NCI-H226 (cell line): ENCODE data around the gene TINAG.
"Not testable (repeated sequence)": the region's sequence is repeated elsewhere in the genome, so short reads cannot be mapped to it uniquely, and the experiment has no call there.

ENCODE experiments used
- DNase-seq: peaks from one replicate; pipeline ENCODE4 v3.0.0-alpha.2; 2015

The TINAG gene

DNA sequence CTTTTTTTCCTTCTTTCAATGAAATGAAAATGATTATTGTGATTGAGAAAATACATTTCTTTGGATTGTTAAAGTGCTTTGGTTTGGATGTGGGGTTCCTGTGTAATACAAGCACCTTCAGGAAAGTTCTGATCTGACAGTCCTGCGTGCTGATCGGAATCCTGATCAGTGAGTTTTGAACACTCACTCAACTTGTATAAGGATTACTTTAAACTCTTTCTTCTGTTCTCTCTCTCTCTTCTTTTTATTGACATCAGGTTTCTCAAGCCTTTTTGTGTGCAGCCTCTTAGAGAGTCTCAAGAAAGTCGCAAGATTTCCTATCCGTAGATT lies 710 bp downstream of the TINAG start:
- no peak for DNase-seq

DNA sequence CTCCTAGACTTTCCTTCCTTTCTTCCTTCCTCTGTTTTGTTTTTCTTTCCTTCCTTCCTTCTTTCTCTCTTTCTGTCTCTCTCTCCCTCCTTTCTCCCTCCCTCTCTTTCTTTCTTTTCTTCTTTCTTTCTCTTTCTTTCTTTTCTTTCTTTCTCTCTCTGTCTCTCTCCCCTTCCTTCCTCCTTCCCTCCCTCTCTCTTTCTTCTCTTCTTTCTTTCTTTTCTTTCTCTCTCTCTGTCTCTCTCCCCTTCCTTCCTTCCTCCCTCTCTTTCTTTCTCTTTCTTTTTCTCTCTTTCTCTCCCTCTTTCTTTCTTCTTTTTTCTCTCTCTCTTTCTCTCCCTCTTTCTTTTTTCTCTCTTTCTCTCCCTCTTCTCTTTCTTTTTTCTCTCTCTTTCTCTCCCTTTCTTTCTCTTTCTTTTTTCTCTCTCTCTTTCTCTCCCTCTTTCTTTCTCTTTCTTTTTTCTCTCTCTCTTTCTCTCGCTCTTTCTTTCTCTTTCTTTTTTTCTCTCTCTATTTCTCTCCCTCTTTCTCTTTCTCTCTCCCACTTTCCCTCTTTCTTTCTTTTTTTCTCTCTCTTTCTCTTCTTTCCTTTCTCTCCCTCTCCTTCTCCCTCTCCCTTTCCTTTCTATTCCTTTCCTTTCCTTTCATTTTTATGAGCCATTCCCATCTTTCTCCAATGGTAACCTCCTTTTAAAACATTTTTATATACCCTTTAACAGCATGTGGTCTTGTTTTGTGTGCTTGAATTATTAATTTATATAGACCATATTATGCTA lies 2.3 kb downstream of the TINAG start:
- no peak for DNase-seq

DNA sequence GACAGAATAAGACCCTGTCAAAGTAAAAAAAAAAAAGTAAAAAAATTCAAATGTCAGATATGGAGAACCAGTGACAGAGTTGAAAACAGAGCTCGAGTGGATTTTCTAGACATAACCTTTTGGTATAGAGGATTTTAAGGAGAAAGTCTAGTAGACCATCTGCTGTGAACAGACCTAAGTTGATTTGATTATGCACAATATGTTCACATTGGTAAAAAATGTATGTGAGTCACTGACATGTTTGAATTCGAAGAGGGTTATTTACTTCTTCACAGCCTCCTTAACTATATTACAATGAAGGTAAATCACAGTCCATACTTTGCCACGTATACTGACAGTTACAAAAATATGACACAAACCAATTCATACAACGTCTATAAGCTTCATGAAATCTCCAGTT lies 7.4 kb downstream of the TINAG start:
- DNase-seq: no peak

DNA sequence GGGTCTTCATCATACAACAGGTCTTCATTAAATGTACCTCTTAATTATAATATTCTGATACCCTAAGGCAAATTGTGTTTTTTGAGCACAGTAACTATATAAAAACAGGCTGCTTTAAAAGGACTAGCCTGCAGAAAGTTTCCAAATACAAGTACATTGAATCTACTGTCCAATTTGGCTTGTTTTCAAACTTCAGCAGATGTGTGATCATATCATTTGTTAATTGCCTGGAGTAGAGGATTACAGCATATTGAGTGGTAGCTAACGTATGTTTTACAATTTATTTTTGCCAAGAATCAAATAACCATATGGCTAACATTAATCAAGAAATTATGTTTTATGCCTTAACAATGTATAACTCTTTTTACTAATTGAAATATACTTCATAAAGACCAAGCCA lies 12.6 kb downstream of the TINAG start:
- DNase-seq: no peak

DNA sequence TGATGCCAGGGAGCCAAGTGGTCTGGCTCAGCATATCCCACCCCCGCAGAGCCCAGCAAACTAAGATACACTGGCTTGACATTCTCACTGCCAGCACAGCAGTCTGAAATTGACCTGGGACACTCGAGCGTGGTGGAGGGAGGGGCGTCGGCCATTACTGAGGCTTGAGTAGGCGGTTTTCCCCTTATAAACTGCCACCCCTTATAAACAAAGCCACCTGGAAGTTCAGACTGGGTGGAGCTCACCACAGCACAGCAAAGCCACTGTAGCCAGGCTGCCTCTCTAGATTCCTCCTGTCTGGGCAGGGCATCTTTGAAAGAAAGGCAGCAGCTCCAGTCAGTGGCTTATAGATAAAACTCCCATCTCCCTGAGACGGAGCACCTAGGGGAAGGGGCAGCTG lies 19.4 kb downstream of the TINAG start:
- no peak for DNase-seq

DNA sequence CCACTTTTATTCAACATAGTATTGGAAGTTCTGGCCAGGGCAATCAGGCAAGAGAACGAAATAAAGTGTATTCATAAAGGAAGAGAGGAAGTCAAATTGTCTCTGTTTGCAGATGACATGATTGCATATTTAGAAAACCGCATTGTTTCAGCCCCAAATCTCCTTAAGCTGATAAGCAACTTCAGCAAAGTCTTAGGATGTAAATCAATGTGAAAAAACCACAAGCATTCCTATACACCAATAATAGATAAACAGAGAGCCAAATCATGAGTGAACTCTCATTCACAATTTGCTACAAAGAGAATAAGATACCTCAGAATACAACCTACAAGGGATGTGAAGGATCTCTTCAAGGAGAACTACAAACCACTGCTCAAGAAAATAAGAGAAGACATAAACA lies 23.3 kb downstream of the TINAG start:
- DNase-seq: not testable (repeated sequence)

DNA sequence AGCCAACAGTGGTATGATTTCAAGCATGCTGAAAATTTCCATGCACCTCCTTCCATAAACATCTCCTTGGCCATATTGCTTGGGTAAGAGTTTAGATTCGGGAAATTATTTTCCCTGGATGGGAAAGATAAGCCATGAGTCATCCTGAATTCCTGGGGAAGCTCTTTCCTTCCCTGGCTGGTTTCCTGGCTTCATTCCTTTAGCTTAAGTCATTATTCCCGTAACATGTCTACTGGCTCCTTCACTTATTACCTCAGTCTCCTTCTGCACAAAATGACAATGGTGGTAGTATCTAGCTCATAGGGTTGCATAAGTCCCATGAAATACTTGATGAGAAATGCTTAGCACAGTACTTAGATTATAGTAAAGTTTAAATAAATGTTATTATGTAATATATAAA lies 27.6 kb downstream of the TINAG start:
- peak; percentile 98 for DNase-seq

DNA sequence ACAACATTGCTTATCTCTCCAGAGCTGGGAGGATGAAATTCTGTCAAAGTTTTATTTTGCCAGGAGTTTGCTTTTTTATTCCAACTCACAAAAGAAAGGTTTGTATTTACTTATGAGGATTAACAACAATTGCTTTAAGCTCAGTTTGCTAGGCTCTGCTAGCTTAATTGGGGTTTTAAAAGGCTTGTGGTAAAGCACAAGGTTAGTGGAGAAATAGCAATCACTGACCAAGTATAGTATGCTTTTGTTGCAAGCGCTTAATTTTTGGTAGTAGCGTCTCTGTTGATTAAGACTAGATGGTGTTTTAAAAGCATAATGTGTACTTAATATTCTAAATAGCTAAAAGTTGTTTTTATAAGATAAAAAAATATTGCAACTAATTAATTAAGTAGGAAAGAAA lies 45.7 kb downstream of the TINAG start:
- no peak for DNase-seq

DNA sequence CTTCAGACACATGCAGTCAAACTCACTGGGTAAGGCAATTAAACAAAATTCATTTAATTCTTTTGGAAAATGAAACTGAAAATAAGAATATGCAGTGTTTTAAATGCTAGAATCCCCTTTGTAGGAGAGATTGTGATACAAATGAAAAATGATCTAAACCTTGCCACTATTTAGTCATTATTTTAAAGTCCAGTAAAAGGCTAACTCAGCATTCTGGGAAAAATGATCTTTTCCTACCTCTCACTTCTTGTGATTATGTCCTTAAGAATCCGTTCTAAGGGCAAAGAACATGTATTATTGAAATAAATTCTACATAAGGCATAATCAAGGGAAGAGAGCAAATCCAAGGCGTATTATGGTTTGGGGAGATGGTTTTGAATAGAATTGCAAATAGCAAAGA lies 46.4 kb downstream of the TINAG start:
- no peak for DNase-seq

DNA sequence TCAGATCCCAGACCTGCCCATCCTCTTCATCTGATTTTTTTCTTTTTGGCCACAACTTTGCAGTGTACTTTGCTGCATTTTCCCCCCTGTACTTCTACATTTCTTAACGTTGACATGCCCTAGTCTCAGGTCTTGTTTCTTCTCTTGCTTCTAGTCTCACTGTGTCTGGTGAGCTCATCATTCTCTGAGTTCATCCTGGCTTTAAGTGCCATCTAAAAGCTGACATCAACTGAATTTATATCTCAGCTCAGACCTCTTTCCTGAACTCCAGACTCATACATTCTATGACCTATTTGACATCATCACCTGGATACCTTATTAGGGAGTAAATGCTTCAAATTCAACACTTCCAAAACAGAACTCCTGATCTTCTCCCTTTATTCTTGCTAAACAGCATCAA lies 48.9 kb downstream of the TINAG start:
- no peak for DNase-seq

DNA sequence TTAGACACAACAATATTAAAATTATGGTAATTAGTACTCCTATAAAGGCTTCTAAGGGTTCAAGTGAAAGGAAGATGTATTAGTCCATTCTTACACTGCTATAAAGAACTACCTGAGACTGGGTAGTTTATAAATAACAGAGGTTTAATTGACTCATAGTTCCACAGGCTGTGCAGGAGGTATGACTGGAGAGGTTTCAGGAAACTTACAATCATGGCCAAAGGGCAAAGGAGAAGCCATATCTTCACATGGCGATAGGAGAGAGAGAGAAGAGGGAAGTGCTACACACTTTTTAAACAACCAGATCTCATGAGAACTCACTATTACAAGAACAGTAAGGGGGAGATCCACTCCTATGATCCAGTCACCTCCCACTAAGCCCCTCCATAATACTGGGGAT lies 52.9 kb downstream of the TINAG start:
- no peak for DNase-seq

DNA sequence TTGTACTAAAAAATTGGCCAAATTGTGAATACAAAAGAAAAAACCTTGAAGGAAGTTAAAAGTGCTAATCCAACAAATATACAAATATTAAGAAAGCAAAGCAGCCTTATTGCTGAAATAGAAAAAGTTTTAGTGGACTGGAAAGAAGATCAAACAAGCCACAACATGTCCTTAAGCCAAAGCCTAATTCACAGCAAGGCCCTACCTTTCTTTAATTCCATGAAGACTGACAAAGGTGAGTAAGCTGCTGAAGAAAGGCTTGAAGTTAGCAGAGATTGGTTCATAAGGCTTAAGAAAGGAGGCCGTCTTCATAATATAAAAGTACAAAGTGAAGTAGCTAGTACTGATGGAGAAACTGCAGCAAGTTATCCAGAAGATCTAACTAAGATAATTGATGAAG lies 53.5 kb downstream of the TINAG start:
- no peak for DNase-seq

DNA sequence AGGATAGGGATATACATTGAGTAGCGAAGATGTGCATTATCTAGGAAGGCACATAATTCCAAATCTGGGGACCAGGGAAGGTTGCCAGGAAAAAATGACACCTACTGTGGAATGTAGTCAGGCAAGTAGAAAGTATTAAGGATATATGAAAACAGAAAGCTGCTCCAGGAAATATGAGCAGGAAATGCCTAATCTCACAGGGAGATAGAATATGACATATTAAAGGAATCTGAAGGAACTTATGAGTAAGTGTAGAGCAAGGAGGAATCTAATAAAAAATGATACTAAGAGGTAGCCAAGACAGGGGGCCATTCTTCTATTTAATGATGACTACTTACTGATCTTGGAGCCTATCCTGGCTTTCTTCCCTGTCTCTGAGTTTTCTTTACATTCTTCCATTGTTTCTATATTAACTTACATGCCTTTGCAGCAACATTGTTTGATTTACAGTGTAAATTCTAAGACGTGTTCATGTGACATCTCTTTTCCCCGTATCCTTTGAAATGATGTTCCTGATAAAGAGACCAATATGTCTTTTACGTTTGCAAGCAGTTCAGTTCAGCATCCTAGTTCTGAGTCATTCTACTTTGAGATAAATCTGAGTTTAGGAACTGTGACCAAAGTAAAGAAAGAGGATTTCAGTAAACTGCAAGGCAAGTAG lies 58.6 kb downstream of the TINAG start:
- peak; percentile 74 for DNase-seq

DNA sequence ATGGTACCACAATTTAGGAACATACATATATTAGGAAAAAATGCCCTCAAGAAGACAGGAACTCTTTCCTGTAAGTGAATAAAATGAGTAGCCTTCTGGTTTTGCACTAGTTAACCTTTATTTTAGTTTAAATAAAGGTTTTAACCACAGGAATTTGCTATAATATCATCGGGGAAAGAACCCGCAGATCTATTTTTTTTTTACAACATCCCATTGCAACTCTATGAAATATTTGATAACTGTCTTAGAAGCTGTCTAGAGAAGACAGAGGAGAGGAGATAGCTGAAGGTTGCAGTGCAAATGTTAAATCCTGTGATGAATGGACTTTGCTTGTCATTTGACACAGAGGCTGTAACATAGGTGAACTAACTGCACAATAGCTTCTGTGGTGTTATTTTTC lies 69.5 kb downstream of the TINAG start:
- DNase-seq: no peak

DNA sequence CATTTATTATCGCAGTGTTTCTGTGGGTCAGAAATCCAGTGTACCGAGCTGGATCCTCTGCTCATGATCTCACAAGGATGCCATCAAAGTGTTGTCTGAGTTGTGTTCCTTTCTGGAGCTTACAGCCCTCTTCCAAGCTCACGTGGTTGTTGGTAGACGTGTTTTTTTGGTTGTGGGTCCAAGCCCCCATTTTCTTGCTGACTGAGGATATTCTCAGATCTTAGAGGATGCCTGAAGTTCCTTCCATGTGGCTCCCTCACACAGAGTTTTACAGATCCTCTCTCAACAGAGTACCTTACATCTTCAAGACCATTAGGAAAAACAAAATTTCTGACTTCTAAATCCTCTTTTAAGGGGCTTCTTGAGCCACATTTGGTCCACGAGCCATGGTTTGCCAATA lies 78.1 kb downstream of the TINAG start:
- no peak for DNase-seq

DNA sequence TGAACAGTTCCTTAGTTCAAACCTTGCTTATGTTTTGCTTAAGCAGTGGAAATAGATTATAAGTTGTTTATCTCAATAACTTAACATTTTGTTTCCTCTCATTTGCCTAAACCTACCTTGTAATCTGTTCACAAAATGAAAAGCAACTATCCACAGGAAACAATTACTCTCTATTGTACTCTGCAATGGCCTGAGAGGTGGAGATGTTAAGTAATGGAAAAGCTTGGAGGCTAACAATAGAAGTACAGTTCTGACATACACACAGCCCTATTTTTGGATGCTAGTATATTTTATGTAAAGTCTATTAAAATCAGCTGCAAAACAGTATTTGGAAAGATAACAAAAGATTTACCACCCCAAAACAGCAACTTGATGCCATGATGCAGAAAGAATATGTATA lies 82.1 kb downstream of the TINAG start:
- DNase-seq: no peak

DNA sequence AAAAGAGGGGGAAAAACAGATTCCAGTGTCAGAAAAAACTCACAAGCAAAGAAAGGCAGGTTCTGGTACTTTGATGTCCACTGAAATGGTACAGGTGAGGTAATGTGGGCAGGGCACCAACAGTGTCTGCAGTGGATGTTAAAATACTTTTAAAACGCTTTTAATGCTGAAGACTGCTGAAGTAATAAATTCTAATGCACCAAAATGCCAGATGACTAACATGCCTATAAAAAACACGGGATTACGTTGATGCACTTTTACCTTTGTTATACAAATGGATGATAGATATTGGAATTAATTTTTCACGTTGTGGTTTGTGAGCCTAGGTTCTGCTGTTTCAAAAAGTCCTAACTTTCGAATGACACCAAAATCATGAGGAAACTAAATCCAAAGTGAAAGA lies 83.3 kb downstream of the TINAG start:
- no peak for DNase-seq

DNA sequence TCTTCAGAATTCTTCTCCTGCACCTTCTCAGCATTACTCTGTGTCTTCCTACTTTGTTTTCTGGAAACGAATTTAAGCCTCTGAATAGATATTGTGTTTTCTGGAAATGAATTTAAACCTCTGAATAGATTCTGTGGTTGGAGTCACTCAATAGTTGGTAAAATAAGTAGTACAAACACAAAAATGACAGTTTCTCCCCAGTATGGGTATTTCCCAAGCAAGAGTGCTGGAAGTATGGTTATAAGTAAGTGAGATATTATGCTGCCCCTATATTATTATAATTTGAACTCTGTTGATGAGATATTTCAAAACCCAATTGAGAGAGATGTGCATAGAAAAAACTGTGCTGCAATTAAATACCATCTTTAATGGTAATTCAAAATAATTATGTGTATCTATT lies 94.9 kb downstream of the TINAG start:
- no peak for DNase-seq

DNA sequence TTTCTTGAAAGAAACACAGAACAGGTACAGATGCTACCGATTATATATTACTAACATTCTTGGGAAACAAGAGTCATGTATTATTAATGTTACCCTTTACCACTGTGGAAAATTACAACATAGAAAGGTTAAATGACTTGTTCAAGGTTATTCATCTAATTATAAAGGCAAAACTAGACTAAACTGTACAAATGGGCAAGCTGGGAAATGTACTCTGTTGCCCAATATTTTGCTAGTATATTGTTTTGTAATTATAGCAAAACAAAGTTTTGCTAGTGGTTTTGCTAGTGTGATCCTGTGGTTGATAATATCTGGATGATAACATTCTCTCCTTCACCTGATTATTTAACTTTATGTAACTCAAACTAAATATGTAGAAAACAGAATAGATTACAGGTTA lies 96.5 kb downstream of the TINAG start:
- DNase-seq: no peak

DNA sequence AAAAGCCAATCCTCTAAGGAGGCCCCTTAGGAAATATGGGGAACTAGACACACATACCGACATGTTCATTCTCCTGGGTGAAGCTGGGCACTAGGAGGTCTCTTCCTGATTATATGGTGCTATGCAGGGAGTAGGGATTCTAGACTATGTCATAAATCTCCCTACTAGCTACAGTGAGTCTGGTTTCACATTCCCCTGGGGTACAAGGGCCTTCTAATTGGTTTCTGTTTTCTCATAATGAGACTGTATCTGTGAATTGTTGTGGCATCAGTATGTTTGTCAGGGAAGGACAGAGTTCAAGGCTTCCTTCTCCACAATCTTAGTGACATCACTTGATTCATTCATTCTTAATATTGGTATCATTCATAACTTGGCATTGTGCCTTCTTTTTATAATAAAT lies 103.5 kb downstream of the TINAG start:
- no peak for DNase-seq

DNA sequence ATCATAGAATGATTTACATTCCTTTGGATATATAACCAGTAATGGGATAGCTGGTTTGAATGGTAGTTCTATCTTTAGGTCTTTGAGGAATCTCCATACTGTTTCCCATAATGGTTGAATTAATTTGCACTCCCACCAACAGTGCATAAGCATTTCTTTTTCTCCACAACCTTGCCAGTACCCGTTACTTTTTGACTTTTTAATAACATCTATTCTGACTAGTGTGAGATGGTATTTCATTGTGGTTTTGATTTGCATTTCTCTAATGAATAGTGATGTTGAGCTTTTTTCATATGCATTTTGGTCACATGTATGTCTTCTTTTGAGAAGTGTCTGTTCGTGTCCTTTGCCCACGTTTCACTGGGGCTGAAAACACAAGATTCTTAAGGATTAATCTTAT lies 107.3 kb downstream of the TINAG start:
- DNase-seq: no peak

DNA sequence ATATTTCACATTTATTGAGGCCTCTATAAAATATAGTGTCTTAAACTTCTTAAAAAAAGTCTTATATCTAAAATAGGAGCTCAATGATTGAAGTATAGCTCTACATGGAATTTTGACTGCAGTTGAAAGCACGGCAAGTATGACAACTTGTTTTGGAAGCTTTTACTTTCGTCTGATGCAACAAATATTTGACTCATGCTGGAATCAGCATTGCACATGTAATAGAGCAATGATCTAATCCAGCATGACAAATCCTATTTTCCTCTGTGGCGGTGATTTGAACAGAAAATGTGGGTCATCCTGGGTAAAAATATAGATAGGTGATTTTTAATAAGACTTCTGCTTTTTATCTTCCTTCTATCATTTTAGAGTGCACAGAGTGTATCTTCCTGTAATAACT lies 111.6 kb downstream of the TINAG start:
- peak; percentile 84 for DNase-seq

DNA sequence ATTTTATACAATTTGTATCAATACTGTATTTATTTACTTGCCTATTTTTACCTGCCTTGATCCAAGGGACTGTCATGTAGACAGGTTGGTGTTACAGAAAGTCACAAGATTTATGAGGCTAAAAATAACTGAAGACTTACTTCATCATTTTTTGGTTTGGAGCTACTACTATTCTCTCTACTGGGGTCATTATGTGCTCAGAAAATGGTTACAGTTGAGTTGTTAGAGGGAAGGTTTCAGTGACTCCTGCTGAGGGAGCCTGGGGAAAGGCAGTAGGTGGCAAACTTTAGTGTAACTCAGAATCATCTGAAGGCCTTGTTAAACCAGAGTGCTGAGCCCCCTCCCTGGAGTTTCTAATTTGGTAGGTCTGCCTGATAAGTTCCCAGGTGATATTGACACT lies 118.8 kb downstream of the TINAG start:
- DNase-seq: no peak

DNA sequence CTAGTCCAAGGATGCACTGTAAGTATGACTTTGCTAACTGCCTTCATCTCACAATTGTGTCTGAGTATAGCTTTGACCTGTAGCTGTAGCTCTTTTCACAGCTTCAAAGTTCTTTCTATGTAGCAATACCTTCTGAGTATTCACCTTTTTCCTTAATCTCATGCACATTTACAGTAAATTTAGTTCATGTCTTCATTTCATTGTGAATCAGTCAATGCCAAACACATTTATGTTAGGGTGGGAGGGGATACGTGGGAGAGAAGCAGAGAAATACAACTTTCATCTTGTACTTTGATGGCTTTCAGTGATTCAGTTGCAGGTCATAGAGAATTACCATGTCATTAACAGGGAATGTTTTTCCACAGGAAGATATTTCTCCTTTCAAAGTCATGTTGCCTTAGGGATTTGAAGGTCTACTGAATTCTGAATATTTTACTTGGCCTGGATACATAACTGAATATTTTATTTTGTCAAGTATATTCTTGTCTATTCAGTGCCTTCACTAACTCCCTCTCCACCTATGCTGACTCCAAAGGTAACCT lies 119.2 kb downstream of the TINAG start:
- DNase-seq: peak; percentile 27

DNA sequence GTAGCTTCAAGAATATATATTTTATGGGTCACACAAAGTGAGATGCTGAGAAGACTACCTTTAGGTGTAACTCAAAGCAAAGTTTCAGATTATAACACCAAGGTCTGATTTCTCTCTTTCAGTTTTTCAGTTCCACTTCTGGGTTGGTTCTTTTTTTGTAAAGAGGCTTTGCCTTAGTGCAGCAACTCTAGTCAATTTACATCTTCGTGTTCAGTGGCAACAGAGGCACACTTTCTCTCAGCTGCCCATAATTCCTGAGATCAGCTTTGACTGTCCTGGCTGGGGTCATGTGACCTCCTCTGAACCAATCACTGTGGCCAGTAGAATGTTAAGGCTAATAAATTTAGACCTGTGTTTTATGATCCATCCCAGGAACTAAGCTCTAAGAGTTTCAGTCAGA lies 120.2 kb downstream of the TINAG start:
- DNase-seq: no peak
